Cardiac muscle cell (in vitro differentiated cells and primary cell): ENCODE data around the gene SI. TPM values are rescaled to one million over a fixed set of nuclear protein-coding genes. Genes with fewer than 3 reads are reported as not detected.

Experiments
- DNase-seq, 2 donors: peaks; one replicate each; pipeline versions ENCODE4 v3.0.0 to v3.0.0-alpha.2; 2010 to 2017; ENCODE audit warnings: low read depth in 1 of 2, low spot score in 1 of 2
- H3K27ac ChIP-seq: fragments of 200-600 bp; sonication (generic); 2 replicates; pipeline ENCODE4 v1.5.1; 2016
- H3K27me3 ChIP-seq: fragments of 200-600 bp; sonication (generic); 2 replicates; pipeline ENCODE4 v1.6.0; 2016; ENCODE audit warnings: control low read depth
- H3K36me3 ChIP-seq: fragments of 200-600 bp; sonication (generic); 2 replicates; pipeline ENCODE4 v1.5.1; 2016; ENCODE audit warnings: control low read depth
- H3K4me1 ChIP-seq: fragments of 200-600 bp; sonication (generic); 2 replicates; pipeline ENCODE4 v1.8.1; 2017; ENCODE audit warnings: low read depth, mild to moderate bottlenecking, mixed run types
- H3K4me3 ChIP-seq: fragments of 200-600 bp; sonication (generic); 2 replicates; pipeline ENCODE4 v1.5.1; 2016; ENCODE audit warnings: mild to moderate bottlenecking
- H3K9me3 ChIP-seq: fragments of 200-600 bp; sonication (generic); 2 replicates; pipeline ENCODE4 v1.5.1; 2017; ENCODE audit warnings: low read depth, mild to moderate bottlenecking, control low read depth
- CTCF ChIP-seq: IDR thresholded peaks from 2 replicates; pipeline ENCODE4 v1.5.1; 2012; ENCODE audit warnings: low read depth, mild to moderate bottlenecking, low read length
- polyA plus RNA-seq: library from polyadenylated mRNA; unstranded; fragments of >200 nt; fragmentation: Nextera tagmentation; extraction: Ambion mirVana; gene quantifications from 2 replicates; pipeline ENCODE4 v1.2.1, GENCODE V29; 2016
- total RNA-seq: library from RNA; depleted of rRNA; stranded (reverse); fragments of >200 nt; gene quantifications from 2 replicates; pipeline ENCODE4 v1.2.3, GENCODE V29; 2016

Gene SI
- total RNA-seq (not detected in 2 replicates), polyA plus RNA-seq (not detected in 2 replicates)

- TF ChIP-seq CTCF: no peak
- H3K4me1 ChIP-seq: no peaks in the 10 kb centered on the region
- H3K4me3 ChIP-seq: no peak within 1 kb of the TSS
- H3K27me3 ChIP-seq: no peaks in the 10 kb centered on the region
- no peak for DNase-seq
- H3K9me3 ChIP-seq: no peaks in the 10 kb centered on the region
- no peaks in the 10 kb centered on the region for H3K36me3 ChIP-seq
- H3K27ac ChIP-seq: no peak within 1 kb of the TSS
Measured at GRCh38 chr3:165078293-165078692, at the start of gene SI. SI (minus strand) TSS chr3:165078496; CDS start chr3:165076012, 2,484 bp downstream.

- no peaks in the 10 kb centered on the region for H3K36me3 ChIP-seq
- no peak overlapping the region for H3K4me3 ChIP-seq
- H3K27ac ChIP-seq: no peak overlapping the region
- TF ChIP-seq CTCF: no peak
- no peak for DNase-seq
- no peaks in the 10 kb centered on the region for H3K4me1 ChIP-seq
- H3K9me3 ChIP-seq: no peaks in the 10 kb centered on the region
- H3K27me3 ChIP-seq: no peaks in the 10 kb centered on the region
Measured at GRCh38 chr3:165125836-165126235, 47.5 kb upstream of the SI start.

GRCh38 chr3:165111401-165111800 is 33.1 kb upstream of the SI start:
- no peak for DNase-seq
- H3K4me1 ChIP-seq: no peaks in the 10 kb centered on the region
- H3K27me3 ChIP-seq: no peaks in the 10 kb centered on the region
- TF ChIP-seq CTCF: no peak
- no peaks in the 10 kb centered on the region for H3K36me3 ChIP-seq
- no peak overlapping the region for H3K4me3 ChIP-seq
- no peaks in the 10 kb centered on the region for H3K9me3 ChIP-seq
- no peak overlapping the region for H3K27ac ChIP-seq

GRCh38 chr3:165103616-165104015 is 25.3 kb upstream of the SI start:
- no peak for TF ChIP-seq CTCF
- Histone ChIP-seq H3K4me3 (no peak overlapping the region), H3K36me3 (no peaks in the 10 kb centered on the region), H3K9me3 (no peaks in the 10 kb centered on the region), H3K27ac (no peak overlapping the region), H3K4me1 (no peaks in the 10 kb centered on the region), H3K27me3 (no peaks in the 10 kb centered on the region)
- no peak for DNase-seq

GRCh38 chr3:165082650-165083049 is 4.4 kb upstream of the SI start:
- H3K9me3 ChIP-seq: no peaks in the 10 kb centered on the region
- H3K27me3 ChIP-seq: no peaks in the 10 kb centered on the region
- no peak overlapping the region for H3K4me3 ChIP-seq
- DNase-seq: no peak
- H3K36me3 ChIP-seq: no peaks in the 10 kb centered on the region
- no peak for TF ChIP-seq CTCF
- no peaks in the 10 kb centered on the region for H3K4me1 ChIP-seq
- no peak overlapping the region for H3K27ac ChIP-seq

- no peaks in the 10 kb centered on the region for H3K27me3 ChIP-seq
- no peak for DNase-seq
- H3K4me3 ChIP-seq: no peak overlapping the region
- H3K36me3 ChIP-seq: no peaks in the 10 kb centered on the region
- H3K27ac ChIP-seq: no peak overlapping the region
- H3K9me3 ChIP-seq: no peaks in the 10 kb centered on the region
- no peaks in the 10 kb centered on the region for H3K4me1 ChIP-seq
- TF ChIP-seq CTCF: no peak
Measured at GRCh38 chr3:165081183-165081582, 2.9 kb upstream of the SI start.
